ENCODE data around the gene PDAP1.
"Not testable (repeated sequence)": the region's sequence is repeated elsewhere in the genome, so short reads cannot be mapped to it uniquely, and the experiment has no call there.

PDAP1 gene

DNA sequence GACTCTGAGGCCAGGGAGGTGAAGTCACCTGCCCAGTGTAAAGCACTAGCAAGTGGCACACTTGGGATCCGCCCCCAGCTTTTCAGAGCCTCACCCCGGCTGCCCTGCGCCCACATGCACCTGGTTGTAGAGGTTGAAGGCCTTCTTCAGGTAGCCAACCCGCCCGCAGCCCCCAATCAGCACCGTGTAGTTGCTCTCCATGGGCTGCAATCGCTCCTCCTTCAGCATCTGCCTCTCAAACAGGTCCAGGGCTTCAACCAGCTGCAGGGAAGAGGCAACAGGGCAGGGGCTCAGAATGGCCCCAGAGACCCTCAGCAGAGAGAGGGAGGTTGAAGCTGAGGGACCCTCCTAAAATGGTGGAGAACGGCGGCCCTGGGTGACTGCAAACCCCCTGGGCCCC lies 24.8 kb upstream of the PDAP1 start:
- H3K4me3 ChIP-seq (ENCODE audit: low read length, poor library complexity, severe bottlenecking) = no peak overlapping the region
- H3K36me3 ChIP-seq (ENCODE audit: insufficient read depth, low read length) = peaks cover 16% of the 10 kb centered on the region; the same call in 1 of the 2 replicates
- H3K4me1 ChIP-seq (ENCODE audit: insufficient read depth, low read length, poor library complexity, severe bottlenecking) = peaks cover 12% of the 10 kb centered on the region
- no peaks in the 10 kb centered on the region for H3F3A ChIP-seq (ENCODE audit: low read depth)
- no peak overlapping the region for H3K4me2 ChIP-seq (ENCODE audit: low read depth, low read length, poor library complexity, severe bottlenecking)
- no peaks in the 10 kb centered on the region for H3K9me3 ChIP-seq (ENCODE audit: insufficient read depth, low read depth, low read length)
- no peaks in the 10 kb centered on the region for H3K27me3 ChIP-seq (ENCODE audit: insufficient read depth, low read length, poor library complexity, severe bottlenecking)
- H2AFZ ChIP-seq (ENCODE audit: low read length) = no peak overlapping the region
- H3K9ac ChIP-seq (ENCODE audit: low read depth, low read length, poor library complexity, severe bottlenecking) = no peak overlapping the region
- TF ChIP-seq, protein P1, sequence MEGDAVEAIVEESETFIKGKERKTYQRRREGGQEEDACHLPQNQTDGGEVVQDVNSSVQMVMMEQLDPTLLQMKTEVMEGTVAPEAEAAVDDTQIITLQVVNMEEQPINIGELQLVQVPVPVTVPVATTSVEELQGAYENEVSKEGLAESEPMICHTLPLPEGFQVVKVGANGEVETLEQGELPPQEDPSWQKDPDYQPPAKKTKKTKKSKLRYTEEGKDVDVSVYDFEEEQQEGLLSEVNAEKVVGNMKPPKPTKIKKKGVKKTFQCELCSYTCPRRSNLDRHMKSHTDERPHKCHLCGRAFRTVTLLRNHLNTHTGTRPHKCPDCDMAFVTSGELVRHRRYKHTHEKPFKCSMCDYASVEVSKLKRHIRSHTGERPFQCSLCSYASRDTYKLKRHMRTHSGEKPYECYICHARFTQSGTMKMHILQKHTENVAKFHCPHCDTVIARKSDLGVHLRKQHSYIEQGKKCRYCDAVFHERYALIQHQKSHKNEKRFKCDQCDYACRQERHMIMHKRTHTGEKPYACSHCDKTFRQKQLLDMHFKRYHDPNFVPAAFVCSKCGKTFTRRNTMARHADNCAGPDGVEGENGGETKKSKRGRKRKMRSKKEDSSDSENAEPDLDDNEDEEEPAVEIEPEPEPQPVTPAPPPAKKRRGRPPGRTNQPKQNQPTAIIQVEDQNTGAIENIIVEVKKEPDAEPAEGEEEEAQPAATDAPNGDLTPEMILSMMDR (conservative IDR thresholded peaks at IDR 0.05; ENCODE audit: low read length) = no peak
- no peak for TF ChIP-seq EZH2phosphoT487 (IDR thresholded peaks at IDR 0.05; ENCODE audit: borderline replicate concordance)
- peaks cover 28% of the 10 kb centered on the region for H3K79me2 ChIP-seq (ENCODE audit: insufficient read depth, low read length)
- no peaks in the 10 kb centered on the region for H3K9me2 ChIP-seq (replicated peaks; ENCODE audit: low read depth, low read length)
- H4K20me1 ChIP-seq (ENCODE audit: insufficient read depth, low read length, poor library complexity, severe bottlenecking) = peaks cover 10% of the 10 kb centered on the region

DNA sequence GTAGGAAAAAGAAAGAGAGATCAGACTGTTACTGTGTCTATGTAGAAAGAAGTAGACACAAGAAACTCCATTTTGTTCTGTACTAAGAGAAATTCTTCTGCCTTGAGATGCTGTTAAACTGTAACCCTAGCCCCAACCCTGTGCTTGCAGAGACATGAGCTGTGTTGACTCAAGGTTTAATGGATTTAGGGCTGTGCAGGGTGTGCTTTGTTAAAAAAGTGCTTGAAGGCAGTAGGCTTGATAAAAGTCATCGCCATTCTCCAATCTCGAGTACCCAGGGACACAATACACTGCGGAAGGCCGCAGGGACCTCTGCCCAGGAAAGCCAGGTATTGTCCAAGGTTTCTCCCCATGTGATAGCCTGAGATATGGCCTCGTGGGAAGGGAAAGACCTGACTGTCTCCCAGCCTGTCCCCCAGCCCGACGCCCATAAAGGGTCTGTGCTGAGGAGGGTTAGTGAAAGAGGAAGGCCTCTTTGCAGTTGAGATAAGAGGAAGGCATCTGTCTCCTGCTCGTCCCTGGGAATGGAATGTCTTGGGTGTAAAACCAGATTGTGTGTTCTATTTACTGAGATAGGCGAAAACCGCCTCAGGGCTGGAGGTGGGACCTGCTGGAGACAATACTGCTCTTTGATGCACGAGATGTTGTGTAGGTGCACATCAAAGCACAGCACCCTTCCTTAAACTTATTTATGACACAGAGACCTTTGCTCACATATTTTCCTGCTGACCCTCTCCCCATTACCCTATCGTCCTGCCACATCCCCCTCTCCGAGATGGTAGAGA lies 23.6 kb upstream of the PDAP1 start:
- not testable (repeated sequence) for H4K20me1 ChIP-seq (ENCODE audit: insufficient read depth, low read length, poor library complexity, severe bottlenecking); H3K9me2 ChIP-seq (replicated peaks; ENCODE audit: low read depth, low read length); H3K27me3 ChIP-seq (ENCODE audit: insufficient read depth, low read length, poor library complexity, severe bottlenecking); H3K9ac ChIP-seq (ENCODE audit: low read depth, low read length, poor library complexity, severe bottlenecking); H3F3A ChIP-seq (ENCODE audit: low read depth); H2AFZ ChIP-seq (ENCODE audit: low read length); H3K4me3 ChIP-seq (ENCODE audit: low read length, poor library complexity, severe bottlenecking); H3K9me3 ChIP-seq (ENCODE audit: insufficient read depth, low read depth, low read length); H3K4me2 ChIP-seq (ENCODE audit: low read depth, low read length, poor library complexity, severe bottlenecking); H3K4me1 ChIP-seq (ENCODE audit: insufficient read depth, low read length, poor library complexity, severe bottlenecking)
- H3K36me3 ChIP-seq (ENCODE audit: insufficient read depth, low read length) = peaks cover 16% of the 10 kb centered on the region; the same call in 1 of the 2 replicates
- H3K79me2 ChIP-seq (ENCODE audit: insufficient read depth, low read length) = peaks cover 16% of the 10 kb centered on the region

DNA sequence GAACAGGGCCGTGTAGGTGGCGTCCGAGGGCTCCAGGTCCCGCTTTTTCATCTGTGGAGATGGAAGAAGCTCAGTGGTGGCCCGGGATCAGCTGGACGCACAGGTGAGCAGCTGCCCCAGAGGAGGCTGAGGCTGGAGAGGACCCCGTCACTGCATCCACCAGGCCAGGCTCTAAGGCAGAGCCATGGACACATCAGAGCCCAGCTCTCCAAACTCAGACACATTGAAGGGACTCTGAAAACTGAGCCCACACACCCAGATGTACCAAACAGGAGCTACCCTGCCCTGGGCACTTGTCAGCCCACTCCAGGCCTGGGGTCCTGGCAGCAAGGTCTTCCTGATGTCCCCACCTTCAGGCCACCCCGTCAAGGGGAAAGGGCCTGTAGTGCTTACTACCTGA lies 21.4 kb upstream of the PDAP1 start:
- H4K20me1 ChIP-seq (ENCODE audit: insufficient read depth, low read length, poor library complexity, severe bottlenecking) = no peaks in the 10 kb centered on the region
- H3F3A ChIP-seq (ENCODE audit: low read depth) = no peaks in the 10 kb centered on the region
- H3K9me3 ChIP-seq (ENCODE audit: insufficient read depth, low read depth, low read length) = no peaks in the 10 kb centered on the region
- H3K9me2 ChIP-seq (replicated peaks; ENCODE audit: low read depth, low read length) = no peaks in the 10 kb centered on the region
- no peaks in the 10 kb centered on the region for H3K27me3 ChIP-seq (ENCODE audit: insufficient read depth, low read length, poor library complexity, severe bottlenecking)
- no peak overlapping the region for H3K4me2 ChIP-seq (ENCODE audit: low read depth, low read length, poor library complexity, severe bottlenecking)
- peaks cover 1% of the 10 kb centered on the region; the same call in 1 of the 2 replicates for H3K79me2 ChIP-seq (ENCODE audit: insufficient read depth, low read length)
- H3K4me1 ChIP-seq (ENCODE audit: insufficient read depth, low read length, poor library complexity, severe bottlenecking) = no peaks in the 10 kb centered on the region
- TF ChIP-seq, protein P1 (conservative IDR thresholded peaks at IDR 0.05; ENCODE audit: low read length) = no peak
- no peak for TF ChIP-seq EZH2phosphoT487 (IDR thresholded peaks at IDR 0.05; ENCODE audit: borderline replicate concordance)
- H3K4me3 ChIP-seq (ENCODE audit: low read length, poor library complexity, severe bottlenecking) = no peak overlapping the region
- H2AFZ ChIP-seq (ENCODE audit: low read length) = no peak overlapping the region
- H3K36me3 ChIP-seq (ENCODE audit: insufficient read depth, low read length) = peaks cover 18% of the 10 kb centered on the region; the same call in 1 of the 2 replicates
- no peak overlapping the region for H3K9ac ChIP-seq (ENCODE audit: low read depth, low read length, poor library complexity, severe bottlenecking)

All from Loucy (cell line).